GM08714 (cell line): ENCODE measurements around the gene ABCD1.
"Not testable (repeated sequence)": the region's sequence is repeated elsewhere in the genome, so short reads cannot be mapped to it uniquely, and the experiment has no call there.

ENCODE experiments used
- H3K4me3 ChIP-seq: fragments of 200-500 bp; sonication (Bioruptor generic); 2 replicates; pipeline ENCODE4 v1.5.1; 2014; ENCODE audit warnings: mild to moderate bottlenecking, low read length, inconsistent platforms
- ZNF274 ChIP-seq: IDR thresholded peaks from 2 replicates; pipeline ENCODE4 v1.6.1; 2012; ENCODE audit warnings: mild to moderate bottlenecking, low read depth, low read length

The ABCD1 gene

DNA sequence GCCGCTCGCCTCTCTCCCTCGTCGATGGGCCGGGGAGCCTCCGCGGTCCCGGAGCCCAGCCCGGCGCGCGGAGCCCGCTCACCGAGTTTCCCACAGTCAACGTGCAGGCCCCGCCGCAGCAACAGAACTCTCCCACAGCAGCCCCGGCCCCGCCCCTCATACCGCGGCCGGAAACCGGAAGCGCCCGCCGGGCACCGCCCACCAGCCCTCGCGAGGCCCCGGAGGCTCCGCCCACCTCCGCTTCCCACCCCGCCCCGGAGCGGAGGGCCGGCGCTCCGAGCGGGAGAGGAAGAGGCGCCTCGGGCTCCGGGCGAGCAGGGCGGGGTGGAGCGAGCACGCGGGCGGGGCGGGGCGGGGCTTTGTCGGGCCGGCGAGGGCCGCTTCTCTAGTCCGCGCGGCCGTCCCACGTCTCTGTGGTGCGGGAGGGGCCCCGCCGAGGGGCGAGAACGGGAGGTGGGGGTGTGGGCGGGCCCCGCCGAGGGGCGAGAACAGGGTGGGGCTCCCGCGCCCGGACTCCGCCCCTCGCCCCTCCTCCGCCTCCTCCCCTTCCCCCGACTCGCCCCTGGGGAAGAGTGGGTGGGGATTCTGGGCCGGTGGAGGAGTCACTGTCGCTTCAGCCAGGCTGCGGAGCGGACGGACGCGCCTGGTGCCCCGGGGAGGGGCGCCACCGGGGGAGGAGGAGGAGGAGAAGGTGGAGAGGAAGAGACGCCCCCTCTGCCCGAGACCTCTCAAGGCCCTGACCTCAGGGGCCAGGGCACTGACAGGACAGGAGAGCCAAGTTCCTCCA is at the start of gene ABCD1, which contains the start of gene BCAP31:
TSS of gene ABCD1 (plus strand) at position 605 of the 787 bp plus-strand sequence. CDS start 411 bp downstream, outside the sequence.
TSS of gene BCAP31 (minus strand) at position 136 of the 787 bp plus-strand sequence. CDS start 1,143 bp downstream, outside the sequence.
- H3K4me3 ChIP-seq = peak within 1 kb of the TSS; percentile 73; the same call in 1 of the 2 replicates
- TF ChIP-seq ZNF274 = no peak

DNA sequence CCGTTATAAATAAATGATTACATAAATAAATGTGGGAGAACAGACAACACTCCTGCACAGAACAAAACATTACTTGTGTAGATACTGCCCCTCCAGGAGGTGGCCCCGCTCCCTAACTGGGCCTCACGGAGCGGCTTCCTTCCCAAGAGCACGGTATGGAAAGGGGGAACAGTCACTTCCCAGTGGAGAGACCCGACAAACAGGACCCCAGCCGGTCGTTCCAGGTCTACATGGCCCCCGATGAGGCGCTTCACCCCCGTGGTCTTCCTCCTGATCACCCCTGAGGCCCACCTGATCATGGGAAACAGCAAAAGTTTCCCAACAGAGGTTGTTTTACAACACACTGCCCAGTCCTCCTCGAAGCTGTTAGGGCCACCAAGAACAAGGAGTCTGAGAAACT is 43.5 kb upstream of the ABCD1 start:
- H3K4me3 ChIP-seq = no peak overlapping the region
- TF ChIP-seq ZNF274 = no peak

GRCh38 chrX:153683486-153683885 is 41.2 kb upstream of the ABCD1 start:
- H3K4me3 ChIP-seq = not testable (repeated sequence)

DNA sequence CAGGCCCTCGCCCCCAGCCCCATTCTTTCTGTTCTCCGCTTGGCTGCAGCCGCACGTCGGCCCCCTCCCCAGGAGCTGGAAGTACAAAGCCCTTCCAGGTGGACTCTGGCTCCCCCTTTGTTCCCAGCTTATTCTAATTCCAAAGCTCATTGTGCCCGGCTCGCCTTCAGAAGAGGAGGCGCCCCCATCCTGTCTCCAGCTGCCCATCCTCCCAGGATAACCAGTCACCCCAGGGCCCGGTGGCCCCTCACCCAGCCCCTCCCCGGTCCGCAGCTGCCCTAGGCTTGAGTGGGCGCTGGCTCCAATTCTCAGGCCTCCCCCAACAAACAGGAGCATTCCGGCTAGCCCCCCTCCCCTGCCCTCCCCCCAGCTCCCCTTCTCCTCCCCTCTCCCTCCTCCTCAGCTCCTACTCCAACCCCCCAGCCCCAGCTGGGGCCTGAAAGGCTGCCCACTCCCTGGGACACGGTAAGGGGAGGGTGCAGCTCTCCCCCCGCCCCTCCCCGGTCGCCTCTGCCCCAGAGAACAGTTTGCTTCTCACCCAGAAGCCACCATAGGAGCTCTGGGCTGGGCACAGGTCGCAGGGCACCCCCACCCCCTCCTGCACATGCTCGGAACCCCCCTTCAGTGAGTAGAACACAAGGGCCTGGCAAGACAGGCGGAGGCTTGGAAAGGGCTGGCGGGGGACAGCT is 40.0 kb upstream of the ABCD1 start:
- no peak overlapping the region for H3K4me3 ChIP-seq
- no peak for TF ChIP-seq ZNF274

DNA sequence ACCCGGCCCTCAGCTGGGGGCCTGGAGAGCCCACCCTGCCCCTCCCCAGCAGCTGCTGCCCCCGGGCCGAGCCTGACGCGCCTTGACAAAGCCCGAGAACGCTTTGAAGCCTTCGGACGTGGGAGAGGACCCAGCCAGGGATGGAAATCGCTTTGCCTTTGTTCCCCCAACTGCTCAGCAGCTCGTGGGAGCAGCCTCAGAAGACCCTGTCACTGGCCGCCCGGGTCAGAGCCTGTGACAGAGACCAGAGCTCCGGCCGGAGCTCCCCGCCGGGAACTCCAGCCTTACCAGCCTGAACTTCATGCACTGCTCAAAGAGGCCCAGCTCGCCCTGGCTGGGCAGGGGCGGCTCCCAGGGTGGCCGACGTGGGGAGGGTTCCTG is 39.5 kb upstream of the ABCD1 start:
- no peak for TF ChIP-seq ZNF274
- no peak overlapping the region for H3K4me3 ChIP-seq

GRCh38 chrX:153685751-153686696 is 38.6 kb upstream of the ABCD1 start:
- no peak for TF ChIP-seq ZNF274

DNA sequence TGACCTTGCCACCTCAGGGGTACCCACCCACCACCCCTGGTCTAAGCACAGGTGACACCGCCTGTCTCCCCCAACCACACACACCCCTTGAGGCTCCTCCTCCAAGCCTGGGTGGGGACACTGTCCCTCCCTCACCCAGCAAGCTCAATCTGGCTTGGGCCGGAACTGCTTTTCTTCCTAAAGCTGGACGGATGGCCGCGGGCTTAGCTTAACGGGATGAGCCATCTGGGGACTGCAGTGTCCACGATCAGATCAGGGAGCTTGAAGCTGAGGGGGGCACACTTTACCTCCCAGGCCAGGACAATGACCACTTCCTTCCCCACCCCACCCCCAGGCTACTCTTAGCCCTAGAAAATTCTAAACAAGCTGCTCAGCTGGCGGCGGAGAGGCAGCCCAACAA is 37.9 kb upstream of the ABCD1 start:
- no peak for TF ChIP-seq ZNF274
- no peak overlapping the region for H3K4me3 ChIP-seq

More at GRCh38 chrX:153685751-153686696, 38.6 kb upstream of the ABCD1 start:
- no peak overlapping the region for H3K4me3 ChIP-seq

DNA sequence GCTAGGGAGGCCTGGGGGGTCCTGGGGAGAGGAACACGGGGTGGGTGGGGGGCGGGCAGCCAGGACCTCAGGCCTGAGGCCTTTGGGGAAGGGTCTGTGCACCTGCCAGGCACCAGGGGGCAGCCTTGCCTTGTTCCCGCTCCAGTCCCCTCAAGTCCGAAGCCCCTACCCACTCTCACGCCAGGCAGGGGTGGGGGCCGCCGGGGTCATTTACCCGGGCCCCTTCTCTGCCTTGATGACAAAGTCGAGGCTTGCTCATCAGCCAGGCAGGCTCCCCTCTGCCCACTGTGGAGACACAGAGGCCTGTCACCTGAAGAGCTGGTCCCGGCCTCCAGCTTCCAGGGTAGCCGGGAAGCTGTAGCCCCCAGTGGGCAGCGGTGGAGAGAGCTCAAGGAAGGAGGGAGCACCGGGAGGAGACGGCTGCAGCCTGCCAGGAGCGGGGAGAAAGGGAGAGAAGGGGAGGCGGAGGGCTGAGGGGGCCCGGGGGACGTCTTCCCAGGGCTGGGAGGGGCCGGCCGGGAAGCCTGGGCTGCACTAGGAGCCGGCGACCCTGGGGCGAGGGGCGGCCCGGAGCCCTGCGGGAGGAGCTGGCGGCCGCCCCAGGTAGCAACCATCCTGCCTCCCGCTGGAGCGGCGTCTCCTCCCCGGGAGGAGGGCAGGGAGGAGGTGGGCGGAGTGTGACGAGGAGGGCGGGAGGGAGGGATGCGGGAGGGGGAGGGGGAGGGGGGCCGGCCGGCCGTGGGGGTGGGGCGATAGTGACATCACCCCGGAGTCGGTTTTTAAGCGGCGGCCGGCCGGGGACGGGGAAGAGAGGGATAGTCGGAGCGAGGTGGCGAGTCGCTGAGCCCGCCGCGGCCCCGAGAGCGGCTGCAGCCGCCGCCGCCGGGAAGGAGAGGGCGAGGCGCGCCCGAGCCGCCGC is 37.3 kb upstream of the ABCD1 start, which contains the start of gene SLC6A8:
TSS of gene SLC6A8 (plus strand) at position 806 of the 919 bp plus-strand sequence. CDS start 649 bp downstream, outside the sequence.
- H3K4me3 ChIP-seq = no peak within 1 kb of the TSS
- TF ChIP-seq ZNF274 = no peak

DNA sequence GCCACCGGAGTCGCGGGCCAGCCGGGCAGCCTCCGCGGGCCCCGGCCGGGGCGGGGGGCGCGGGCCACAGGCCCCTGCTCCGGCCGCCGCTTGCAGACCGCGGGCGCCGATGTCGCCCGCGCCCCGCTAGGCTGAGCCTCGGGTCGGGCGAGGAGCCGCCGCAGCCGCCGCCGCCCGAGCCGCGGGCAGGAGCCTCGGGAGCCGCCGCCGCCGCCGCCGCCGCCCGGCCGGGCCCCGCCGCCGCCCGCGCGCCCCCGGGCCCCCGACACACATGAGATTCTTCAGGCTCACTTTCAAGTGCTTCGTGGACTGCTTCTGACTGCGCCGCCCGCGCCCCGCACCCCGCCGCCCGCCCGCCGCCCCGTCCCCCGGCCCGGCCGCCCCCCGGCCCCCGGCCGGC is 36.6 kb upstream of the ABCD1 start:
- no peak for TF ChIP-seq ZNF274
- H3K4me3 ChIP-seq = no peak overlapping the region

DNA sequence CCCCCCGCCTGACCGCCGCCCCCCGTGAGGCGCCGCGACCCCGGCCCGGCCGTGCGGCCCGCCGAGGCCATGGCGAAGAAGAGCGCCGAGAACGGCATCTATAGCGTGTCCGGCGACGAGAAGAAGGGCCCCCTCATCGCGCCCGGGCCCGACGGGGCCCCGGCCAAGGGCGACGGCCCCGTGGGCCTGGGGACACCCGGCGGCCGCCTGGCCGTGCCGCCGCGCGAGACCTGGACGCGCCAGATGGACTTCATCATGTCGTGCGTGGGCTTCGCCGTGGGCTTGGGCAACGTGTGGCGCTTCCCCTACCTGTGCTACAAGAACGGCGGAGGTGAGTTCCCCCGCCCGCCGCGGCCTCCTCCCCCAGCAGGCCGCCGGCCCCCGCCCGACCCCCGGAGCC is 36.1 kb upstream of the ABCD1 start:
- TF ChIP-seq ZNF274 = no peak
- H3K4me3 ChIP-seq = no peak overlapping the region

- H3K4me3 ChIP-seq = no peak overlapping the region
- no peak for TF ChIP-seq ZNF274
Observed at GRCh38 chrX:153688911-153689590, 35.6 kb upstream of the ABCD1 start.

GRCh38 chrX:153689654-153690465 is 34.8 kb upstream of the ABCD1 start:
- TF ChIP-seq ZNF274 = no peak
- no peak overlapping the region for H3K4me3 ChIP-seq
